Measurements from ENCODE around the gene METTL26.
A peak's percentile ranks its signal among the peaks of the same experiment; 100 is the strongest.

Gene METTL26

GRCh38 chr16:641326-642188 is 5.5 kb upstream of the METTL26 start, which contains the start of gene MCRIP2:
MCRIP2 (plus strand) TSS chr16:641828; CDS start chr16:641992, 164 bp downstream.
- peak within 1 kb of the TSS; percentile 98 for H3K4me3 ChIP-seq
- H3K27ac ChIP-seq, result peak within 1 kb of the TSS; percentile 73 to 93
- no peak for TF ChIP-seq CTCF (IDR thresholded peaks at IDR 0.05)
- peak; percentile 88 for DNase-seq (ENCODE audit: low spot score)

DNA sequence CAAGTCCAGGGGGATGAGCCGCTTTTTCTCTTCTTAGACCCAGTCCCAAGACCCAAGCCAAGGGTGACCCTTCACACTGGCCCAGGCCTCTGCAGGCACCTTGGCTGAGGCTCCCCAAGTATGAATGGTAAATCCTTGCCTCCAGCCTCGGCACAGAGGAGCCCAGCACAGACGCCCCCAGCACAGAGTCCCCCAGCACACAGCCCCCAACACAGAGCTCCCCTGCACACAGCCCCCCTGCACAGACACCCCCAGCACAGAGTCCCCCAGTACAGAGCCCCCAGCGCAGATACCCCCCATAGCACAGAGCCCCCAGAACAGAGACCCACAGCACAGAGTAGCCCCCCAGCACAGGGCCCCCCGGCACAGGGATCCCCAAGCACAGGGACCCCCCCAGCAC is 4.5 kb upstream of the METTL26 start:
- TF ChIP-seq CTCF (IDR thresholded peaks at IDR 0.05), result no peak
- Histone ChIP-seq H3K27ac (no peak overlapping the region), H3K4me3 (peak overlapping the region; percentile 98)
- no peak for DNase-seq (ENCODE audit: low spot score)

- Histone ChIP-seq H3K27ac (no peak overlapping the region), H3K4me3 (no peak overlapping the region)
- TF ChIP-seq CTCF (IDR thresholded peaks at IDR 0.05), result no peak
- no peak for DNase-seq (ENCODE audit: low spot score)
Measured at GRCh38 chr16:638836-639235, 2.7 kb upstream of the METTL26 start.

DNA sequence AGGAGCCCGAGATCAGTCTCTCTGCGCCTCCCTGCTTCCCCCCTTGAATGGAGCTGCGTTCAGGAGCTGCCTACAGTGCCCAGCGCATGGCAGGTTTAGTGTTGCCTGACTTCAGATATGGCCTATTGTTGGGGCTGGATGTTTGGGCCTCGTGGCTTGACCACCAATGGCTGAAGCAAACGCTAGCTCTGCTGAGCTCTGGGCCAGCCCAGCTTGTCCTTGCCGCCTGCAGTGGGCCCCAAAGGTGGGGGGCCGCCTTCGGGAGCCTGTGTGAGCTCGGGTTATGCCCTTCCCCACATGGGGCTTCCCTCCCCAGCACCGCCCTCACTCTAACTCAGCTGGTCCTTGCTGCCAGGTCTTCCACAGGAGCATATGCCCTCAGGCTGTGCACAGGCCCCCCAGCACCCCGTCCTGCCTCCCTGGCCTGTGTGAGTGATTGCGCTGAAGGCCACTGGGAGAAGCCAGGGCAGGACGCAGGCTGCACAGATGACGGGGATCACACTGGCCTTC is 2.0 kb upstream of the METTL26 start:
- no peak for DNase-seq (ENCODE audit: low spot score)
- Histone ChIP-seq H3K27ac (no peak overlapping the region), H3K4me3 (no peak overlapping the region)
- no peak for TF ChIP-seq CTCF (IDR thresholded peaks at IDR 0.05)

DNA sequence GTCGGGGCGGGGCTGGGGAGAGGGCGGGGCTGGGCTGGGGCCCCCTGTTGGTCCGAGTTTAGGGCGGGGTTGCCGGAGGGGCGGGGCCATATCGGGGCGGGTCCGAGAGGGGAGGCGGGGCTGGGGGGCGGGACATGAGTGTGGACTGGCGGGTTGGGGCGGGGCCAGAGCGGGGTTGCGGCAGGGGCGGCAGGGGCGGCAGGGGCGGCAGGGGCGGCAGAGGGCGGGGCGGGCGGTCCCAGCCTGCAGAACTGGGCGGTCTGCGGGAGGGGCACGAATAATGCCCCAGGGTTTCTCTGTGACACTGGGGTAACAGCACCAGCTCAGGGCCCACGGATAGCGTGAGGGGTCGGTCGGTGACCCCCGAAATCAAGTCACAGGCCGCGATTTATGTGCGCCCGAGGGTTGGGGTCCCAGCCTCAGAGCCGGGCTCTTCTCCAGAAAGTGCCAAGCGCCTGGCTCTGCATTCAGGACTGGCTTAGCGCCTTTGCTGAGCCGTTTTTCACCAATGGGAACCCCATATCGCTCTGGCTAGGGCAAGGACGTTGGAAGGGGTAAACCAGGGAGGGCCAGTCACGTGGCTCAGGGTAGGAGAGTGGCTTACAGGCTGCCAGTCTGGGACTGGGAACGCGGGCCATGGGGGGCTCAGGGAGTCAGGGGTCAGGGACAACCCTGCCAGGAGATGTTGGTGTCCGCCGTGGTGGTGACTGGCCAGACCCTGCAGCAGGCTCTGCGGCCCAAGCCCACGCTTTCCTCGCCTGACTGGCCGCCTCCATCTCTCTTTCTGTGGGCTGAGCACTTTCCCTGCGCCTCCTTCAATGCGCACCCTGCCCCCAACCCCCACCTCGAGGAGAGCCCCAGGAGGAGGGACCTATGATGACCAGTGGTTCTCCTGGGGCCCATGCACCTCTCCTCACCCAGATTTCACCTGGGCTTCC is 1.2 kb upstream of the METTL26 start:
- no peak for DNase-seq (ENCODE audit: low spot score)
- TF ChIP-seq CTCF (IDR thresholded peaks at IDR 0.05), result no peak
- peak overlapping the region; percentile 94 to 97 for H3K27ac ChIP-seq
- peak overlapping the region; percentile 82 for H3K4me3 ChIP-seq

DNA sequence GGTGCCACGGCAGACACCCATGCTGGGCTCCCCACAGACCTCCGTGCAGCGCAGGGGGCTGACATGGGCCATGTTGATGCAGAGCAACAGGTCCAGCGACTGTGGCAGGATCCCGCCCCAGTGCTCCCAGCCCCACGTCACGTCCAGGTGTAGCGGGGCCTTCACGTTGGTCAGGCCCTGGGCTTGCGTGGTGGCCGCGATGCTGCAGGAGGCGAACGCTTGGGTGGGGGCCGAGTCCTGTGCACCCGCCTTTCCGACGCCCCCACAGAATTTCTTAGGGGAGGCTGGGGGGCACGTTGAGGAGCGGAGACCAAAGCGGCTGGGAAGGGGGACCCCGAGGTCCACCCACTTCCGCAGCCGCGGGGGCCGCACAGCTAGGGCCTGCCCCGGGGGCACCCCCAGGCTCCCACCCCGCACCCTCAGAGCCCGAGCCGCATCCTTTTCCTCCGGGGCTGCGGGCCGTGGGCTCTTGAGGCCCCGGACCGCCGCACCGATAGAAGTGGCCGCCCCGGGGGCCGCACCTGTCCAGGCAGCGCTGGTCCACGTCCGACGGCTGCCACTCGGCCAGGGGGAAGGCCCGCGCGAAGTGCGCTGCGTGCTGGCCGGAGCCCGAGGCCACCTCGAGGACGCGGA is 416 bp downstream of the METTL26 start:
- H3K4me3 ChIP-seq, result peak overlapping the region; percentile 82
- peak overlapping the region; percentile 94 to 97 for H3K27ac ChIP-seq
- TF ChIP-seq CTCF (IDR thresholded peaks at IDR 0.05), result no peak
- no peak for DNase-seq (ENCODE audit: low spot score)

Measured in coronary artery (tissue), 2 donors.